GM23338 (cell line): ENCODE results near the gene PDCD2L.

Experiments
- JUNB ChIP-seq: IDR thresholded peaks from one replicate; pipeline ENCODE4 v1.6.1; 2016; ENCODE audit warnings: antibody characterized with exemption; ENCODE audit not compliant: unreplicated experiment
- POLR2AphosphoS5 ChIP-seq: IDR thresholded peaks from 2 replicates; pipeline ENCODE4 v1.6.1; 2016; ENCODE audit warnings: antibody characterized with exemption, low read depth
- TF ChIP-seq, protein P1 (sequence below), 2 experiments: fragments of 200-600 bp in 1 of 2; sonication (generic) in 1 of 2; conservative IDR thresholded peaks; 2 replicates each; pipeline versions ENCODE4 v1.5.1 to v1.6.1; 2016 to 2017; ENCODE audit warnings: antibody characterized with exemption in 2 of 2, low read depth in 2 of 2, mild to moderate bottlenecking in 2 of 2, moderate library complexity in 1 of 2

DNA sequence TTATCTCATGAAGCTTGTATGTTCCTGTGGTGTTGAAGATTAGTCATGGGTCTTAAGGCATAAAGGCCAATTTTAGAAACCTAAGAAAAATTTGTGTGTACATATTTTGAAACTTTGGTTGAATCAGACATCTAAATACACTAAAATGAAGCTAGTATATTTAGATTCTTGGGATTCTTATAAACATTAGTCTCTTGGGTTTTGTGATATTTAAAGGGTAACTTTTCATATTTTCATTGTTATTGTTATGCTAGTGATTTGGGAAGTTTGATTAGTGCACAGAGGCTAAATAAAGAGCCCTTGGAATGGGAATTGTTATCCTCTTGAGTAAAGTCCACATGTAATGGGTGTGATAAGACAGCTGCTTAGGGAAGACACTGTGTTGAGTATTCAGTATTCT lies 48.5 kb downstream of the PDCD2L start:
- no peak for TF ChIP-seq POLR2AphosphoS5
- TF ChIP-seq, protein P1, sequence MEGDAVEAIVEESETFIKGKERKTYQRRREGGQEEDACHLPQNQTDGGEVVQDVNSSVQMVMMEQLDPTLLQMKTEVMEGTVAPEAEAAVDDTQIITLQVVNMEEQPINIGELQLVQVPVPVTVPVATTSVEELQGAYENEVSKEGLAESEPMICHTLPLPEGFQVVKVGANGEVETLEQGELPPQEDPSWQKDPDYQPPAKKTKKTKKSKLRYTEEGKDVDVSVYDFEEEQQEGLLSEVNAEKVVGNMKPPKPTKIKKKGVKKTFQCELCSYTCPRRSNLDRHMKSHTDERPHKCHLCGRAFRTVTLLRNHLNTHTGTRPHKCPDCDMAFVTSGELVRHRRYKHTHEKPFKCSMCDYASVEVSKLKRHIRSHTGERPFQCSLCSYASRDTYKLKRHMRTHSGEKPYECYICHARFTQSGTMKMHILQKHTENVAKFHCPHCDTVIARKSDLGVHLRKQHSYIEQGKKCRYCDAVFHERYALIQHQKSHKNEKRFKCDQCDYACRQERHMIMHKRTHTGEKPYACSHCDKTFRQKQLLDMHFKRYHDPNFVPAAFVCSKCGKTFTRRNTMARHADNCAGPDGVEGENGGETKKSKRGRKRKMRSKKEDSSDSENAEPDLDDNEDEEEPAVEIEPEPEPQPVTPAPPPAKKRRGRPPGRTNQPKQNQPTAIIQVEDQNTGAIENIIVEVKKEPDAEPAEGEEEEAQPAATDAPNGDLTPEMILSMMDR (conservative IDR thresholded peaks at IDR 0.05; ENCODE audit: low read depth in 2 of 2) = no peak
- no peak for TF ChIP-seq JUNB
